Naive thymus-derived CD4-positive, alpha-beta T cell (primary cell): Measurements from ENCODE around the gene RGS19. TPM values are rescaled to one million over a fixed set of nuclear protein-coding genes. Genes with fewer than 3 reads are reported as not detected.

Experiments
- ATAC-seq: fragments of 150-1000 bp; cut with Tn5 transposase; 2 replicates; pipeline ENCODE4 v1.10.0; 2021; ENCODE audit warnings: mild to moderate bottlenecking, moderate library complexity
- CTCF ChIA-PET: fragments of 350-600 bp; sonication (Branson Sonifier 250); formaldehyde crosslinking; loops from one replicate; lab custom pipeline; 2021; ENCODE audit warnings: antibody characterized with exemption; lab: Charles Lee
- POLR2A ChIA-PET: fragments of 350-600 bp; sonication (Branson Sonifier 250); formaldehyde crosslinking; loops from one replicate; lab custom pipeline; 2021; ENCODE audit warnings: antibody characterized with exemption, inconsistent platforms; lab: Charles Lee
- DNase-seq, 9 donors: peaks; one replicate each; pipeline versions ENCODE4 v3.0.0 to v3.0.0-alpha.2; 2020 to 2022; ENCODE audit warnings: mixed read lengths in 1 of 9
- H3K27ac ChIP-seq: one replicate; pipeline ENCODE4 v1.7.0; 2013; ENCODE audit warnings: mild to moderate bottlenecking, low read depth, low read length, moderate library complexity
- H3K27me3 ChIP-seq, 2 donors: one replicate each; pipeline ENCODE4 v1.7.0; 2013; ENCODE audit warnings: low read length in 2 of 2, mild to moderate bottlenecking in 2 of 2, moderate library complexity in 2 of 2; ENCODE audit not compliant: control insufficient read depth in 2 of 2, insufficient read depth in 2 of 2
- H3K36me3 ChIP-seq, 3 experiments: 1 replicate in 2 of 3; 2 replicates in 1 of 3; pipeline ENCODE4 v1.7.0; 2013; ENCODE audit warnings: low read length in 3 of 3, mild to moderate bottlenecking in 3 of 3, moderate library complexity in 1 of 3; ENCODE audit not compliant: insufficient read depth in 3 of 3, control insufficient read depth in 2 of 3
- H3K4me1 ChIP-seq, 2 donors: one replicate each; pipeline ENCODE4 v1.7.0; 2013; ENCODE audit warnings: low read length in 2 of 2, mild to moderate bottlenecking in 2 of 2, moderate library complexity in 1 of 2; ENCODE audit not compliant: control insufficient read depth in 2 of 2, insufficient read depth in 2 of 2
- H3K4me3 ChIP-seq: 2 replicates; pipeline ENCODE4 v1.7.0; 2013; ENCODE audit warnings: mild to moderate bottlenecking, low read length
- H3K9me3 ChIP-seq, 3 experiments: 1 replicate in 2 of 3; 2 replicates in 1 of 3; pipeline ENCODE4 v1.7.0; 2013; ENCODE audit warnings: low read length in 3 of 3; ENCODE audit not compliant: control insufficient read depth in 2 of 3
- H3K27ac Mint-ChIP-seq, 9 donors: one replicate each; pipeline ENCODE4 v1.8.0; 2020 to 2022; ENCODE audit warnings: mixed read lengths in 9 of 9, mild to moderate bottlenecking in 8 of 9, moderate library complexity in 5 of 9, inconsistent platforms in 2 of 9
- H3K27me3 Mint-ChIP-seq, 5 donors: one replicate each; pipeline ENCODE4 v1.8.0; 2021 to 2022; ENCODE audit warnings: mixed read lengths in 5 of 5, mild to moderate bottlenecking in 1 of 5
- H3K36me3 Mint-ChIP-seq, 5 donors: one replicate each; pipeline ENCODE4 v1.8.0; 2020 to 2022; ENCODE audit warnings: mixed read lengths in 5 of 5, mild to moderate bottlenecking in 3 of 5, inconsistent platforms in 1 of 5
- H3K4me1 Mint-ChIP-seq, 7 donors: one replicate each; pipeline ENCODE4 v1.8.0; 2020 to 2022; ENCODE audit warnings: mixed read lengths in 7 of 7, mild to moderate bottlenecking in 3 of 7, inconsistent platforms in 1 of 7
- H3K4me3 Mint-ChIP-seq, 10 donors: one replicate each; pipeline ENCODE4 v1.8.0; 2020 to 2022; ENCODE audit warnings: mild to moderate bottlenecking in 10 of 10, mixed read lengths in 10 of 10, moderate library complexity in 6 of 10, inconsistent platforms in 2 of 10
- H3K9me3 Mint-ChIP-seq, 11 donors: one replicate each; pipeline ENCODE4 v1.8.0; 2020 to 2022; ENCODE audit warnings: mixed read lengths in 11 of 11, mild to moderate bottlenecking in 4 of 11, inconsistent platforms in 1 of 11, moderate library complexity in 1 of 11
- intact Hi-C, 2 donors: fragments of 100-400 bp; cut with micrococcal nuclease; formaldehyde crosslinking; loops; one replicate each; pipeline ENCODE4 v1.15.1; 2023
- polyA plus RNA-seq, 2 donors: library from polyadenylated mRNA; unstranded; fragments of 300-500 nt; fragmentation: Illumina TruSeq; gene quantifications; one replicate each; pipeline ENCODE4 v1.2.3, GENCODE V29; 2021
- total RNA-seq, 6 experiments: library from RNA in 5 of 6; stranded (reverse) in 5 of 6; gene quantifications; 1 replicate in 5 of 6; 2 replicates in 1 of 6; pipeline ENCODE4 v1.2.3 and lab custom pipeline; 2021 to 2026

The RGS19 gene
- total and polyA plus RNA-seq, 7 experiments from 2014 or later, result 21.8 to 93.4 (median 55.2) TPM

DNA sequence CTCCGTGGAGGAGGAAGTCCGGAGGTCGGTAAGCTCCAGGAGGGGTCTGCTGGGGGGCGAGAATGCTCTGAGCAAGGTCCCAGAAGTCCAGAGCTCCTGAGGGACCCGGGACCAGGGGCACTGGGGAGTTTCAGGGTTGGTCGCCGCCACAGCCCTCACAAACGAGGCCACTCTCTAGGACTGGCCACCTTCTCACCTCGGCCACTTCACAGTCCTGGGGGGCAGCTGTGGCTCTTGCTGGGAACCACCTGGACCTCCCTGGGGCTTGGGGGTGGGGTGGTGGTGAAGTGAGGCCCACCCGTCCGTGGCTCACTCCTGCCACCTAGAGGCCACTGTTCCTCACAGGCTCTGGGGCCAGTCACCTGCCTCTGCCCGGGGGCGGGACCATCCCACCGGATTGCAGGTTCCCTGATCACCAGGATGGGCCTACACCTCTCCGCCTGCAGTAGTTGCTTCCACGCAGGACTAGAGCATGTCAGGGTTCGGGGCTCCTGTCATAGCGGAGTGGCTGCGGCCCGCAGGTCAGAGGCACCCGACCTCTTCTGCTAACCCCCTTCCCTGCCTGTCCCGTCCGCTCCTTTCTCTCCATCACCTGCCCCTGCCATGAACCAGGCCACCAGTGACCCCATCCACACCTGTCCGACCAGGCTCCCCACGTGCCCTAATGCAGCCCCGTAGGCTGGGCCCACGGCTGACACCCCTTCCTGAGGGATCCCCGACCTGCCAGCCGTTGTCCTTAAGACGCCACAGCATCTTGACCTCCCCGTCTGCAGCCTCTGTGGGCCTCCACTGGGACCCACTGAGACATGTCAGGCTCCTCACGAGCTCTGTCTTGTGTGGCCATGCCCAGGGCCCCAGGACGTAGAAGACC is 21.5 kb downstream of the RGS19 start:
- H3K36me3 ChIP-seq, result no peaks in the 10 kb centered on the region
- POLR2A ChIA-PET, result interaction anchor here (0.7 to 1.9 kb wide), 5 partner anchors 17 to 77 kb away, joined by 3 to 23 read pairs (median 3); partner anchors contain the start of gene PRPF6
- H3K4me1 Mint-ChIP-seq, result peaks cover 0 to 30% (median 11%) of the 10 kb centered on the region in 7 donors

DNA sequence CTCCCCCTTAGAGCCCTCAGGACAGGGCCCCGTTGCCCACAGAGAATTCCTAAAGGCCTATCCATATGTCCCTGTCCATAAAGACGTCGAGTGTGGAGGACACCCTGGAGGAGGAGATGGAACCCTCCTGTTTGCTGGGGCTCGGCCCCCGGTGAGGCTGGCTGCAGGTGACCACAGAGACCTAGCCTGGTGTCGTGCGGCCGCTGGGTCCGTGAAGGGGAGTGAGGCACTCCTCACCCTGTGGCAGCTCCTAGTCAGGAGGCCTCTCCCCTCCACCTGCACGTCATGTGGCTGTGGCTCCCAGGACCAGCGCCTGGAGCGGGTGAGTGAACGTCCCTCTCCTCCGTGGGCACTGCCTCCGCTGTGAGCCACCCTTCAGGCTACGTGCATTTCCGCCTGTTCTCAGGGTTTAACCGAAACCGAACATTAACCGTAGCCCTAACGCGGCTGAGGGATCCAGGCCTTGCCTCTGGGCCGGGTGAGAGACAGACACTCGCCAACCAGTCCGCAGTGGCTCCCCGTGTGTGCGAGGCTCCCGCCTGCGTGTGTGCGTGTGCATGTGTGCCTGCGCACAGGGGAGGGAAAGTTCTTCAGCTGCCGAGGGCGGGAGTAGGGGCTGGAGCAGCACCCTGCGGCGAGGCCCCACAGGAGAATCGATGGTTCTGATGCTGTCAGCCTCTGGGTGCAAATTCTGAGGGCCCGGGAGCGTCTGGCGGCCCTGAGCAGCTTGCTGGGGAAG is 22.3 kb downstream of the RGS19 start:
- Histone ChIP-seq H3K4me3 (peak overlapping the region; percentile 16), H3K9me3 (no peaks in the 10 kb centered on the region), H3K4me1 (peaks cover 0 to 8% of the 10 kb centered on the region in 2 donors), H3K36me3 (no peaks in the 10 kb centered on the region), H3K27ac (peak overlapping the region; percentile 43), H3K27me3 (peaks cover 0 to 2% of the 10 kb centered on the region in 2 donors)
- peaks cover 0 to 28% (median 9%) of the 10 kb centered on the region in 7 donors for H3K4me1 Mint-ChIP-seq
- H3K9me3 Mint-ChIP-seq, result no peaks in the 10 kb centered on the region
- ATAC-seq (peak; percentile 58), DNase-seq (peak in 1 of 9 donors; percentile 35)
- POLR2A ChIA-PET, result interaction anchor here (0.7 to 1.9 kb wide), 5 partner anchors 16 to 77 kb away, joined by 3 to 23 read pairs (median 3); partner anchors contain the start of gene PRPF6
- H3K27me3 Mint-ChIP-seq, result peaks cover 4 to 8% (median 6%) of the 10 kb centered on the region in 5 donors
- intact Hi-C loops, result loop anchor here (1.0 to 5.0 kb wide), 6 partner anchors 8 to 520 kb away; partner anchors contain the start of genes PTK6 (in 1 of the 2) and SOX18 (in 1 of the 2)
- H3K27ac Mint-ChIP-seq, result peak overlapping the region in 7 of 9 donors; percentile 14 to 82 (median 52)
- CTCF ChIA-PET, result interaction anchor here (0.6 to 4.3 kb wide), 9 partner anchors 10 to 532 kb away, joined by 3 to 54 read pairs (median 3); partner anchors contain the start of genes C20orf204 and PRPF6
- peak overlapping the region; percentile 44 to 85 (median 72) for H3K4me3 Mint-ChIP-seq
- peaks cover 0 to 2% (median 0%) of the 10 kb centered on the region in 5 donors for H3K36me3 Mint-ChIP-seq

More for the DNA sequence above, 21.5 kb downstream of the RGS19 start:
- CTCF ChIA-PET, result interaction anchor here (0.5 to 4.3 kb wide), 10 partner anchors 11 to 532 kb away, joined by 3 to 54 read pairs (median 3); partner anchors contain the start of genes C20orf204 and PRPF6
- Histone ChIP-seq H3K27me3 (no peaks in the 10 kb centered on the region), H3K4me1 (peaks cover 0 to 15% of the 10 kb centered on the region in 2 donors), H3K9me3 (no peaks in the 10 kb centered on the region), H3K27ac (peak overlapping the region; percentile 43), H3K4me3 (peak overlapping the region; percentile 16)
- DNase-seq (peak; percentile 55 to 86 (median 69)), ATAC-seq (peak; percentile 89)
- H3K27ac Mint-ChIP-seq, result peak overlapping the region in 7 of 9 donors; percentile 14 to 82 (median 52)
- peak overlapping the region; percentile 52 to 85 (median 72) for H3K4me3 Mint-ChIP-seq
- intact Hi-C loops, result loop anchor here (1.0 to 5.0 kb wide), 6 partner anchors 9 to 521 kb away; partner anchors contain the start of genes PTK6 (in 1 of the 2) and SOX18 (in 1 of the 2)
- peaks cover 4 to 8% (median 5%) of the 10 kb centered on the region in 5 donors for H3K27me3 Mint-ChIP-seq
- no peaks in the 10 kb centered on the region for H3K9me3 Mint-ChIP-seq
- H3K36me3 Mint-ChIP-seq, result peaks cover 0 to 2% (median 0%) of the 10 kb centered on the region in 5 donors

DNA sequence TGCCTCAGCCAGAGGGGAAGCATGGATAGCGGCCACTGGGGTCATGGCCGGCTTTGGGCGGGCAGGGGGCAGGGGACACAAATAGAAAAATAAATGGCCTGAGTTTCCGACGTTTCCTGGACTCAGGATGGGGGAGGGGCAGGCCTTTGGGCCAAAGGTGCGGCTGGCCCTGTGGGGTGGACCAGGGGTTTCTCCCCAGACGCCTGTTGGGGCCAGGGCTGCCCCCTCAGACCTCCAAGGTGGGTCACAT is 22.8 kb downstream of the RGS19 start:
- peaks cover 0 to 7% of the 10 kb centered on the region in 2 donors for H3K27me3 ChIP-seq
- no peak overlapping the region for H3K4me3 ChIP-seq
- H3K36me3 ChIP-seq, result no peaks in the 10 kb centered on the region
- H3K4me1 ChIP-seq, result peaks cover 0 to 8% of the 10 kb centered on the region in 2 donors
- DNase-seq (no peak), ATAC-seq (no peak)
- ChIA-PET POLR2A (interaction anchor here (1.9 kb wide), 1 partner anchor 16 kb away, joined by 23 read pairs; no protein-coding TSS in a partner anchor), CTCF (no interaction called here)
- H3K9me3 ChIP-seq, result no peaks in the 10 kb centered on the region
- Mint-ChIP-seq H3K27ac (no peak overlapping the region), H3K4me3 (no peak overlapping the region), H3K9me3 (no peaks in the 10 kb centered on the region), H3K27me3 (peaks cover 5 to 10% (median 8%) of the 10 kb centered on the region in 5 donors), H3K4me1 (peaks cover 0 to 26% (median 8%) of the 10 kb centered on the region in 7 donors), H3K36me3 (peaks cover 0 to 2% (median 0%) of the 10 kb centered on the region in 5 donors)
- intact Hi-C loops, result loop anchor here in 1 of 2 donors (5.0 kb wide), 1 partner anchor 519 kb away; the partner anchor contains the start of gene PTK6
- H3K27ac ChIP-seq, result no peak overlapping the region

DNA sequence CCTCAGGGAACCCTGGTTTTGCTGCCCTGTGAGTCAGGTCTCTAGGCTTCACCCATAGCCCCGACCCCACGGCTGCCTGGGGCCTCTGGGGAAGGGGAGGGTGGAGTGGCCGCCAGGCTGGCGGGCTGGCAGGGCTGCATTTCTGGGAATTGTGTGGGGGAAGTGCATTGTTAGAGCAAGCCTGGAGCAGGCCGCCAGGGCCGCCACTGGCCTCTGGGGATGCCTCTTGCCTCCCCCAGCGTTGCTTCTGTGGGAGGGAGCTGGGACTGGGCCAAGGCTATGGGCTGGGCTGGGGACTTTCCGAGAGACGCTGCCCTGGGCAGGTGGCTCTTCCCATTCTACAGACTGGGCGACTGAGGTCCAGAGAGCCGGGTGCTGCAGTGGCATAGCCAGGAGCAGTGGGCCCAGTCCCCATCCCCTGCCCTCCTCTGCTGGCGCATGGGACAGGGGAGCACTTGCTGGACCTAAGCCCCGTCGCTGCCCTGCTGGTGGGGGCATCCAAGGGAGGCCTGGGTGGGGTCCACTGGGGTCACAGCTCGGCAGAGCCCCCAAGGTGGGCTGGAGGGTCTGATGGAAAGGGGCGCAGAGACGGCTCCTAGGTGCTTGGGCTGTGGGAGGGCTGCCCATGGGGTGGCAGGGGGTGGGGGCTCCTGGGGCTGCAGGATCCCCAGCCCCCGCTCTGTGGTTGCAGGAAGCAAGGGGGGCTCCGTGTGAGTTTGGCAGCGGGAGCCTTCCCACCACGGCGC is 23.3 kb downstream of the RGS19 start:
- DNase-seq (no peak), ATAC-seq (no peak)
- no peaks in the 10 kb centered on the region for H3K9me3 Mint-ChIP-seq
- Histone ChIP-seq H3K4me3 (no peak overlapping the region), H3K36me3 (no peaks in the 10 kb centered on the region), H3K27me3 (peaks cover 0 to 9% of the 10 kb centered on the region in 2 donors), H3K4me1 (peaks cover 0 to 8% of the 10 kb centered on the region in 2 donors), H3K9me3 (no peaks in the 10 kb centered on the region), H3K27ac (no peak overlapping the region)
- ChIA-PET POLR2A (interaction anchor here (1.9 kb wide), 1 partner anchor 15 kb away, joined by 23 read pairs; no protein-coding TSS in a partner anchor), CTCF (no interaction called here)
- peaks cover 5 to 12% (median 8%) of the 10 kb centered on the region in 5 donors for H3K27me3 Mint-ChIP-seq
- intact Hi-C loops, result loop anchor here in 1 of 2 donors (5.0 kb wide), 1 partner anchor 519 kb away; the partner anchor contains the start of gene PTK6
- H3K4me3 Mint-ChIP-seq, result peak overlapping the region in 1 of 10 donors; percentile 25
- H3K27ac Mint-ChIP-seq, result no peak overlapping the region
- peaks cover 0 to 2% (median 0%) of the 10 kb centered on the region in 5 donors for H3K36me3 Mint-ChIP-seq
- H3K4me1 Mint-ChIP-seq, result peaks cover 0 to 26% (median 8%) of the 10 kb centered on the region in 7 donors

DNA sequence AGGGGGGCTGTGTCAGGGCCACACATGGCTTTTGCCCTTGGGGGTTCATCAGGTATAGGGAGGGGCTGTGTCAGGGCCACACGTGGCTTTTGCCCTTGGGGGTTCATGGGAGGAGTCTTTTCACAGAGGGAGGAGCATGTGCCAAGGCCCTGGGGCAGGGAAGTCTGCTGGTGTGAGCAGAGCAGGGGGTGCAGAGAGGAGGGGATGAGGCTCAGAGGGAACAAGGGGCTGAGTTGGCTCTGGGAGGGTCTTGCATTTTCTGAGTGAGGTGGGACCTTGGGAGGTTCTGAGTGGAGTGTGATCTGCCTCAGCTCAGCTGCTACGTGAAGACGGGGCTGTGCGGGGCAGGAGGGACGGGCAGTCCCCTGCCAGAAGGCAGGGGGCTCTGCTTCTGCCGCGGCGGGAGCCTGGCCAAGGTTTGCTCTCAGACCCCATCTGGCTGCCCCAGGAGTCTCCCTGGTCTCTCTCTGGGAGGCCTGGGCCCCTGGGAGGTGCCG is 23.9 kb downstream of the RGS19 start:
- Mint-ChIP-seq H3K27ac (peak overlapping the region in 2 of 9 donors; percentile 31 to 71), H3K9me3 (no peaks in the 10 kb centered on the region), H3K4me3 (peak overlapping the region in 2 of 10 donors; percentile 17 to 45), H3K36me3 (peaks cover 0 to 2% (median 0%) of the 10 kb centered on the region in 5 donors), H3K4me1 (peaks cover 0 to 26% (median 8%) of the 10 kb centered on the region in 7 donors), H3K27me3 (peaks cover 5 to 17% (median 8%) of the 10 kb centered on the region in 5 donors)
- CTCF ChIA-PET, result interaction anchor here (2.1 kb wide), 1 partner anchor 16 kb away, joined by 5 read pairs; no protein-coding TSS in a partner anchor
- no peak overlapping the region for H3K4me3 ChIP-seq
- ATAC-seq (no peak), DNase-seq (no peak)
- peaks cover 3 to 15% of the 10 kb centered on the region in 2 donors for H3K27me3 ChIP-seq
- no peaks in the 10 kb centered on the region for H3K9me3 ChIP-seq
- POLR2A ChIA-PET, result no interaction called here
- H3K36me3 ChIP-seq, result no peaks in the 10 kb centered on the region
- intact Hi-C loops, result loop anchor here in 1 of 2 donors (5.0 kb wide), 1 partner anchor 518 kb away; the partner anchor contains the start of gene PTK6
- H3K27ac ChIP-seq, result no peak overlapping the region
- H3K4me1 ChIP-seq, result peaks cover 0 to 8% of the 10 kb centered on the region in 2 donors
